Measurements from ENCODE around the gene EVI5.
"Not testable (repeated sequence)": the region's sequence is repeated elsewhere in the genome, so short reads cannot be mapped to it uniquely, and the experiment has no call there.

The EVI5 gene

GRCh38 chr1:92527670-92528069 lies 257.2 kb downstream of the EVI5 start:
- TF ChIP-seq CTCF (IDR thresholded peaks at IDR 0.05; ENCODE audit: insufficient read depth, missing control alignments), result no peak
- no peak for FAIRE-seq
- no peak for DNase-seq (ENCODE audit: insufficient read length, low spot score)

- not testable (repeated sequence) for FAIRE-seq; DNase-seq (ENCODE audit: insufficient read length, low spot score)
Observed at GRCh38 chr1:92524944-92525590, 259.8 kb downstream of the EVI5 start.

GRCh38 chr1:92519043-92519442 lies 265.9 kb downstream of the EVI5 start:
- FAIRE-seq (no peak), DNase-seq (ENCODE audit: insufficient read length, low spot score) (no peak)
- TF ChIP-seq CTCF (IDR thresholded peaks at IDR 0.05; ENCODE audit: insufficient read depth, missing control alignments), result no peak

GRCh38 chr1:92516574-92516973 lies 268.3 kb downstream of the EVI5 start:
- no peak for FAIRE-seq
- DNase-seq (ENCODE audit: insufficient read length, low spot score), result no peak
- TF ChIP-seq CTCF (IDR thresholded peaks at IDR 0.05; ENCODE audit: insufficient read depth, missing control alignments), result no peak

GRCh38 chr1:92515796-92516201 lies 269.1 kb downstream of the EVI5 start:
- FAIRE-seq, result no peak
- DNase-seq (ENCODE audit: insufficient read length, low spot score), result no peak
- TF ChIP-seq CTCF (IDR thresholded peaks at IDR 0.05; ENCODE audit: insufficient read depth, missing control alignments), result no peak

GRCh38 chr1:92511541-92511940 lies 273.4 kb downstream of the EVI5 start:
- no peak for TF ChIP-seq CTCF (IDR thresholded peaks at IDR 0.05; ENCODE audit: insufficient read depth, missing control alignments)
- no peak for FAIRE-seq

GRCh38 chr1:92509619-92510018 lies 275.3 kb downstream of the EVI5 start:
- TF ChIP-seq CTCF (IDR thresholded peaks at IDR 0.05; ENCODE audit: insufficient read depth, missing control alignments), result no peak
- no peak for FAIRE-seq
- no peak for DNase-seq (ENCODE audit: insufficient read length, low spot score)

More at GRCh38 chr1:92511541-92511940, 273.4 kb downstream of the EVI5 start:
- no peak for DNase-seq (ENCODE audit: insufficient read length, low spot score)

Data from D721Med (cell line).